KBM-7 (cell line): ENCODE measurements around the gene CHRNA4.

Source experiments
- DNase-seq: peaks from one replicate; pipeline ENCODE4 v3.0.0-alpha.2; 2015
- in situ Hi-C: fragments of 300-500 bp; cut with MboI; formaldehyde crosslinking; loops from 2 replicates; pipeline ENCODE4 v1.14.3; 2020; ENCODE audit warnings: low sequenced_read_pairs, low pct_unique_long_range_greater_than_20kb, mixed read lengths

CHRNA4 gene

GRCh38 chr20:63398744-63399514 is 37.8 kb upstream of the CHRNA4 start:
- in situ Hi-C loops: no loop called here
- DNase-seq: no peak

DNA sequence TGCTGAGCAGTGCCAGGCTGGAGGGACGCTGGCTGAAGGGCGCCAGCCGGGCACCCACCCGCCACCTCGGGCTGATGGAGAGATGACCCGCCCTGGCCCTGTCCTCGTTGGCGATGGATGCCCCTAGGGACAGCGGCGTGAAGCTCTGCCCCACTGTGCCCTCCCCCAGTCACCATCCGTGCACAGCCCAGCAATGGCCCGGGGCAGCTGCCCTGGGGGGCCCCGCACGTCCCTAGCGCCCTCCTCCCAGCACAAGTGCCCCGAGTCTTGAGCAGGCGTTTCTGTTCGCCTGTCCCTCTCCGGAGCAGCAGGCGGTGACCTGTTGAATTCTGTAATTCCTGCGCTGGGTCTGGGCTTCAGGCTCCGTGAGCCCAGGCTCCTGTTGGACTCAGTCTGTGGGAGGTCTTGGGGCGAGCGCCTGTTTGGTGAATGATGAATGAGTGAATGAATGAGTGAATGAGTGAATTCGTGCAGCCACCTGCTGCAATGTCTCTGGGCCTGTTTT is 36.8 kb upstream of the CHRNA4 start:
- DNase-seq: no peak

GRCh38 chr20:63397155-63397843 is 36.1 kb upstream of the CHRNA4 start:
- no peak for DNase-seq
- in situ Hi-C loops: no loop called here

More for the DNA sequence above, 36.8 kb upstream of the CHRNA4 start:
- in situ Hi-C loops: no loop called here

DNA sequence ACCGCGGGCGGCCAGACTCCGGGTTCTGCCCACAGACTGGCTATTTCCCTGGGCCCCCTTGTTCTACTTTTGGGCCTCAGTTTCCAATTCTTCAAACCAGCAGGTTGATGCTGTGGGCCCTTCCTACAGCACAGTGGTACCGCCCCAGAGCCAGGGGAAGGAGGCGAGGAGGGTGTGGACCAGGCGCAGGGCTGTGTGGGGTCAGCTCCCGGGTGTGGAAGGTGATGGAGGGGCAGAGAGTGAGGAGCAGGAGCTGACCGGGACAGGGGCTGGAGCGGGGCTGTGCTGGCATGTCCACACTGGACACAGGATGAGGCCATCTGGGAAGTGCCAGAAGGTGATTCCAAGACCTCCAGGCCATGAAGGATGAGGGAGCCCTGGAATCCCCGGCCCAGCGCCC is 35.2 kb upstream of the CHRNA4 start:
- in situ Hi-C loops: no loop called here

GRCh38 chr20:63395723-63396122 is 34.6 kb upstream of the CHRNA4 start:
- in situ Hi-C loops: no loop called here
- DNase-seq: no peak

More for the DNA sequence above, 35.2 kb upstream of the CHRNA4 start:
- DNase-seq: no peak

DNA sequence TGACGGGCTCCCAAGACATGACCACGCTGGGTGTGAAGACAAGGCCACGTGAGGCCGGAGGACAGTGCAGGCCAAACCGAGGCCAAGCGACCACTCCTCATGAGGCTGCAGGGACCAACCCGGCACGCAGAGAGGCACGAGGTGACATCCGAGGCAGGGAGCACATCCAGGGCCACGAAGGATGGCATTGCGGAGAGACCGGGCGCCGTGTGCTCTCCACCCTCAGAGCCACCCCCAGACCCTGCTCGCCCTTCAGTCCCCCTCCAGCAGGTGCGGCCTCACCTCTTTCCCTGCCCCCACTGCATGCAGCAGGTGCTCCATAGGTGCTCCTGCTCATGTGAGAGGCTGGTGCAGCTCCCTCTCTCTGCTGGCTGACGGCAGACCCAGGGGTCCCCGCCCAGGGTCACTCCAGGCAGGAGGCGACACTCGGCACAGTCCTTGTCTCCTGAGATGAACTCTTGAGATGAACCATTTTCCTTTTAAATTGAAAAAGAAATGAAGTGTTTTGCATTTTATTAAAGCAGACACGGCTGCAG is 33.8 kb upstream of the CHRNA4 start:
- no peak for DNase-seq
- in situ Hi-C loops: no loop called here

DNA sequence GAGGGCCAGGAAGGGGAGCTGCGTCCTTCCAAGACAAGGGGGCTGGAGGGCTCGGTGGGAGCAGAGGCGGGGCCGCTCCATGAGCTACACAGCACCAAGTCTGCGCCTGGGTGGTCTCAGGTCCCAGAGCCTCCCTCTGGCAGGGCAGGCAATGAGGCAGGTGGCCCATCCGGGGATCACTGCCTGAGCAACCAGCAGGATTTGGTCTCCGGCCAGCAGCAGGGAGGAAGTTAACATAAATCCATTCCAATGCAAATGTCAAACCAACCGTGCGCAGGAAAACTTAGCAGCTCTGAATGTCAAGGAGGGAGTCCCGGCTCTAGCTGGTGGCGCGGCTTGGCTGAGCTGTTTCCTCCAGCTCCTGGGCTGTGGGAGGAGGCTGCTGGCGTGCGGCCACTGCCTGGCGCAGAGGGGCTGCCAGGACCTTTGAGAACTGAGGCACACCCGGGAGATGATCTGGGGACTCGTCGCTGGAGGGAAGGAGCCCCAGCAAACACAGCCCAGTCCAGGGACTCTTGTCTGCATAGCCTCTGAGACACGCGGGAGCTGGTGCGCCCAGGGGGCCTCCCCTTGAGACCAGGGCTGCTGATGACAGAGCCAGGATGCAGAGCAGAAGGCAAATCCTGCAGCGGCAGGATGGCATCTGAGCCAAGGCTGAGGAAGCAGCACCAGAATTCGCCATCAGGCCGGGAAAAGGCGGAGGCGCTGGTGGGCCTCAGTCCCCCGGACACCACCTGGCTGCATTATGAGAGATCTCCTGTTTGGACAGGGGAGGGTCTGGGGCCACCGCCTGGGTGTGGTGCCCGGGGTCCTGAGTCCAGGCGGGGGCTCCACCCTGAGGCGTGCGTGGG is 33.1 kb upstream of the CHRNA4 start:
- DNase-seq: no peak
- in situ Hi-C loops: no loop called here

DNA sequence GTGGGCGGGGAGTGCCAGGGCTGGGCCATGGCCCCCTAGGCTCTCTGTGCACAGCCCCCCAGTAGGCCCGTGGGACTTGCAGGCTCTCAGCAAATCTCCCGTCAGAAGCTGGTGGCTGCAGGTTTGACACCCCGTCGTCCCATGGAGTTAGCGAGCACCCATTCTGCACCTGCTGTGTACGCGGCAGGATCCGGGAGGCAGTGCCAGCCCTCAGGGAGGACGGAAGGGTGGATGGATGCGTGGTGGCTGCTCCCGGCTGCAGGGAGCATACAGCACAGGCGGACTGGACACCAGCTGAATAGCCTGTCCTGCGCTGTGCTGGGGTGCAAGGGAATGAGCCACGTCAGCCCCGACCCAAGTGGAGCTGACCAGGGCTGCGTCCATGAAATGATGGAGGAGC is 32.4 kb upstream of the CHRNA4 start:
- in situ Hi-C loops: no loop called here
- DNase-seq: no peak

GRCh38 chr20:63392465-63393365 is 31.6 kb upstream of the CHRNA4 start:
- in situ Hi-C loops: no loop called here

GRCh38 chr20:63387917-63388316 is 26.8 kb upstream of the CHRNA4 start:
- in situ Hi-C loops: no loop called here
- DNase-seq: no peak

More at GRCh38 chr20:63392465-63393365, 31.6 kb upstream of the CHRNA4 start:
- DNase-seq: no peak

GRCh38 chr20:63387393-63387792 is 26.2 kb upstream of the CHRNA4 start:
- in situ Hi-C loops: no loop called here
- DNase-seq: no peak

- in situ Hi-C loops: no loop called here
- DNase-seq: no peak
Observed at GRCh38 chr20:63386491-63386890, 25.3 kb upstream of the CHRNA4 start.

- DNase-seq: no peak
- in situ Hi-C loops: no loop called here
Observed at GRCh38 chr20:63385819-63386218, 24.7 kb upstream of the CHRNA4 start.

DNA sequence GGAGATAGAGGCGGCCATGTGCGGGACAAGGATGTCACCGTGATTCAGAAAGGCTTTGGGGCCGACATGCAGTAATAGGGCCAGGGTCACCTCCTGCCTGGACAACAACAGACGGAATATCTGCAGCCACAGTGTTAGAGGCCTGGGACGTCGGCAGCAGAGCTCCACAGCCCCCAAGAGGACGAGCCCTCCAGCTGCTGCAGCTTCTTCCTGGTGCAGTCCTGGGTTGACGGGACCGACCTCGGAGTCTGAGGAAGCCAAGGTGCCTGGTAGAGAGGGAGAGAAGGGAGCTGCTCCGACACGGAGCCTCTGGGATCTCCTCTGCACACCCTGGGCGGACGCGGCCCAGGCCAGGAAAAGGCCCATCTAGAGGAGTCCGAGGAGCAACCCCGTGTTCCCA is 23.2 kb upstream of the CHRNA4 start:
- in situ Hi-C loops: no loop called here
- DNase-seq: no peak

- in situ Hi-C loops: no loop called here
- no peak for DNase-seq
Observed at GRCh38 chr20:63383556-63383955, 22.4 kb upstream of the CHRNA4 start.

- no peak for DNase-seq
- in situ Hi-C loops: no loop called here
Observed at GRCh38 chr20:63382551-63383300, 21.6 kb upstream of the CHRNA4 start.

DNA sequence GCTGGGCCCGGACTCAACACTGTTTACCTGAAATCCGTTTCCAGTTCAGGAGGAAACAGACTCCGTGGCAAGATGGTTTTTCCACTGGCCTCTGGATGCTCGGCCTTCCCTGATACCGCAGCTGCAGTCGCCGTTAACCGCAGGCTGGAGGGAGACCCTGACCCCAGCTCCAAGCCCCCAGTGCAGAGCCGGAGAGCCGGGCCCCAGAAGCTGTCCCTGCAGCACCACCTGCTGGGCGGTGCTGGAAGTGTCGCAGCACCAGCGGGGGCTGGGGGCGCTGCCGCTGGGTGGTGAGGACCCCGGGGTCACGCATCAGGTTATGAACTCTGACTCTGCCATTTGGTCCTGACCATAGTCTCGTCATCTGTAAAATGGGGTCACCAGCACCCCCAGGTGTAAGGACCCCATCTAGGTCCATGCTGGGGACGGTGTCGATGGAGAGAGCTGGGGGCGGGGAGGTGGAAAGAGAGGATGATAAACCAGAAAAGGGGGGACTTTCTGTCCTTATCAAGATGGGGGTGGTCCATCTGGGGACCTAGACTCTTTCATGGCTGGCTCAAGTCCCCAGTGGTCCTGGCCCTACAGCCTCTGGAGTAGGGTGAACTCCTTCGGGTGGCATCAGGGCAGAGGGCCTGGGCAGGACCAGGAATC is 20.8 kb upstream of the CHRNA4 start:
- peak; percentile 34 for DNase-seq
- in situ Hi-C loops: no loop called here
